ENCODE measurements around the gene GPR141. TPM values are rescaled to one million over a fixed set of nuclear protein-coding genes. Genes with fewer than 3 reads are reported as not detected.

The GPR141 gene
- total and polyA plus RNA-seq, 2 experiments from 2014 or later = not detected

DNA sequence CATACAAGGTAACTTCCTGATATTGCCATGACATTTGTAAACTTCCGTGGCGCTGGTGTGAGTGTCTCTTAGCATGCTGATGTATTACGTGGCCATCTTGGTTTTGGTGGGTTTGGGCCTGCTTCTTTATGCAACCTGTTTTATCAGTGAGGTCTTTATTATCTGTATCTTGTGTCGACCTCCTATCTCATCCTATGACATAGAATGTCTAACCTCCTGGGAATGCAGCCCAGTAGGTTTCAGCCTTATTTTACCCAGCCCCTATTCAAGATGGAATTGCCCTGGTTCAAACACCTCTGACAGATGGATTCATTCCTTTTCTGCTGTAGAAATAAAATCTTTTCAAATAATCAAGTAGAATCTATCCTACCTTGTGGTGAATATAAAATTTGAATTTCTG is 23.0 kb upstream of the GPR141 start:
- in situ Hi-C loops (cut with MboI) = no loop called here
- no peaks in the 10 kb centered on the region for H4K20me1 ChIP-seq (ENCODE audit: insufficient read depth)
- H3K4me1 ChIP-seq (ENCODE audit: insufficient read depth) = no peaks in the 10 kb centered on the region
- no peak overlapping the region for H3K9ac ChIP-seq
- H3K27me3 ChIP-seq (replicated peaks; ENCODE audit: insufficient read depth) = no peaks in the 10 kb centered on the region
- no peaks in the 10 kb centered on the region for H3K36me3 ChIP-seq (ENCODE audit: low read depth)
- no peak overlapping the region for H2AFZ ChIP-seq
- 20 to 29% methylated on average over 4 of the region's 4 CpGs for WGBS, 2 experiments (ENCODE audit: low coverage in 1 of 2, low lambda C conversion rate in 2 of 2, missing lambda C conversion rate in 2 of 2)
- no peak overlapping the region for H3K4me2 ChIP-seq (ENCODE audit: unreplicated experiment)
- TF ChIP-seq EZH2phosphoT487 (IDR thresholded peaks at IDR 0.05; ENCODE audit: insufficient read depth, low read depth) (no peak), EZH2 (IDR thresholded peaks at IDR 0.05; ENCODE audit: insufficient read depth, poor library complexity, severe bottlenecking) (no peak)
- H3K9me2 ChIP-seq (ENCODE audit: insufficient read depth) = no peaks in the 10 kb centered on the region
- H3K9me3 ChIP-seq (ENCODE audit: low read depth) = no peaks in the 10 kb centered on the region
- H3K27ac ChIP-seq = no peak overlapping the region
- DNase-seq = no peak
- H3K79me2 ChIP-seq (ENCODE audit: insufficient read depth) = no peaks in the 10 kb centered on the region
- H3F3A ChIP-seq (ENCODE audit: insufficient read depth) = no peaks in the 10 kb centered on the region
- H3K4me3 ChIP-seq = no peak overlapping the region

DNA sequence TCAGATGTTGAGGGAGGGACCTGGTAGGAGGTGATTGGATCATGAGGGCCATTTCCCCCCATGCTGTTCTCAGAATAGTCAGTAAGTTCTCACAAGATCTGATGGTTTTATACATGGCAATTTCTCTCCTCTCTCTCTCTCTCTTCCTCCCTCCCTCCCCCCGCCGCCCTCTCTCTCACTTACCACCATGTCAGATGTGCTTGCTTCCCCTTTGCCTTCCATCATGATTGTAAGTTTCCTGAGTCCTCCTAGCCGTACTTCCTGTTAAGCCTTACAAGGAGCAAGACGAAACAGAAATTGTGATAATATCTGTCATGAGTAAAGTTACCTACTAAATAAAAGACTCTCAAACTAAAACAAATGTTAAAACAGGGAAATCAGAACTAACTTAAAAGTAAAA is 19.9 kb upstream of the GPR141 start:
- H3K9ac ChIP-seq = no peak overlapping the region
- H3K27me3 ChIP-seq (replicated peaks; ENCODE audit: insufficient read depth) = no peaks in the 10 kb centered on the region
- H3F3A ChIP-seq (ENCODE audit: insufficient read depth) = no peaks in the 10 kb centered on the region
- no peak overlapping the region for H3K27ac ChIP-seq
- no peaks in the 10 kb centered on the region for H4K20me1 ChIP-seq (ENCODE audit: insufficient read depth)
- in situ Hi-C loops (cut with MboI) = no loop called here
- no peak overlapping the region for H2AFZ ChIP-seq
- no peak for DNase-seq
- no peaks in the 10 kb centered on the region for H3K9me2 ChIP-seq (ENCODE audit: insufficient read depth)
- no peaks in the 10 kb centered on the region for H3K79me2 ChIP-seq (ENCODE audit: insufficient read depth)
- TF ChIP-seq EZH2 (IDR thresholded peaks at IDR 0.05; ENCODE audit: insufficient read depth, poor library complexity, severe bottlenecking) (no peak), EZH2phosphoT487 (IDR thresholded peaks at IDR 0.05; ENCODE audit: insufficient read depth, low read depth) (no peak)
- no peak overlapping the region for H3K4me3 ChIP-seq
- no peaks in the 10 kb centered on the region for H3K9me3 ChIP-seq (ENCODE audit: low read depth)
- no peaks in the 10 kb centered on the region for H3K4me1 ChIP-seq (ENCODE audit: insufficient read depth)
- H3K36me3 ChIP-seq (ENCODE audit: low read depth) = no peaks in the 10 kb centered on the region
- H3K4me2 ChIP-seq (ENCODE audit: unreplicated experiment) = no peak overlapping the region
- WGBS, 2 experiments (ENCODE audit: low coverage in 1 of 2, low lambda C conversion rate in 2 of 2, missing lambda C conversion rate in 2 of 2) = 22 to 41% methylated on average over 2 to 4 of the region's 4 CpGs

DNA sequence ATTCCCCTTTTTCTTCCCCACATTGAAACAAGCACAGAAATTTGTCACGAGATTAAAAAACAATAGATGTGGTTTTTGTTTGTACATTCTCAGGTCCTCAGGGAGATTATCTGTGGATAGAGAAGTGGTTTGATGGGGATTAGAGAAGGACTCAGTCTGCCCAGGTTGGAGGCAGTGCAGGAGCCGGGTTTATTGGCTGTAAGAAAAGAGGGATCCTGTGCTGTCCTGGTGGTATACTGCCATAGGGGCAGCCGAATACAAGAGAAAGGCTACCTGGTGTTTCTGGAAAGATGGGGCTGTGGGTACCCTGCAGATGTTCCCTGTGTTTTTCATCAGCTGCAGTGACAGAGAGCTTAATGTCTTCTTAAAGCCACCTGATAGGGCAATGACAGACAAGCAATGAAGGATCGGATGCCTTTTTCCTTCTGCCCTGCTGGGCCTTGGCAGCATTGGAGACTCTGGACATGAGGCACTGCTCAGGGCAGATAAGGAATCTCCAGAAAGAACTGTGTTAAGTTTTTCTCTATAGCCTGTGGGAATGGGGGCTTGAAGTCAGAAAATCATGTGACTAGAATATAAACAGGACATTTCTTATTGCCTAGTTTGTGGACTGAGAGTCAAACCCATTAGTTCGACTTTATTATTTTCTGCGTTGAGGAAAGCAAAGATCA is 18.1 kb upstream of the GPR141 start:
- Histone ChIP-seq H3F3A (ENCODE audit: insufficient read depth) (no peaks in the 10 kb centered on the region), H3K9me3 (ENCODE audit: low read depth) (no peaks in the 10 kb centered on the region), H4K20me1 (ENCODE audit: insufficient read depth) (no peaks in the 10 kb centered on the region), H3K9ac (no peak overlapping the region), H3K36me3 (ENCODE audit: low read depth) (no peaks in the 10 kb centered on the region), H3K4me1 (ENCODE audit: insufficient read depth) (no peaks in the 10 kb centered on the region), H2AFZ (no peak overlapping the region), H3K9me2 (ENCODE audit: insufficient read depth) (no peaks in the 10 kb centered on the region), H3K27ac (no peak overlapping the region), H3K4me3 (no peak overlapping the region), H3K4me2 (ENCODE audit: unreplicated experiment) (no peak overlapping the region), H3K27me3 (replicated peaks; ENCODE audit: insufficient read depth) (no peaks in the 10 kb centered on the region), H3K79me2 (ENCODE audit: insufficient read depth) (no peaks in the 10 kb centered on the region)
- in situ Hi-C loops (cut with MboI) = no loop called here
- WGBS, 2 experiments (ENCODE audit: low coverage in 1 of 2, low lambda C conversion rate in 2 of 2, missing lambda C conversion rate in 2 of 2) = 19% methylated on average over 6 of the region's 6 CpGs
- no peak for TF ChIP-seq EZH2 (IDR thresholded peaks at IDR 0.05; ENCODE audit: insufficient read depth, poor library complexity, severe bottlenecking)
- TF ChIP-seq EZH2phosphoT487 (IDR thresholded peaks at IDR 0.05; ENCODE audit: insufficient read depth, low read depth) = no peak
- DNase-seq = no peak

DNA sequence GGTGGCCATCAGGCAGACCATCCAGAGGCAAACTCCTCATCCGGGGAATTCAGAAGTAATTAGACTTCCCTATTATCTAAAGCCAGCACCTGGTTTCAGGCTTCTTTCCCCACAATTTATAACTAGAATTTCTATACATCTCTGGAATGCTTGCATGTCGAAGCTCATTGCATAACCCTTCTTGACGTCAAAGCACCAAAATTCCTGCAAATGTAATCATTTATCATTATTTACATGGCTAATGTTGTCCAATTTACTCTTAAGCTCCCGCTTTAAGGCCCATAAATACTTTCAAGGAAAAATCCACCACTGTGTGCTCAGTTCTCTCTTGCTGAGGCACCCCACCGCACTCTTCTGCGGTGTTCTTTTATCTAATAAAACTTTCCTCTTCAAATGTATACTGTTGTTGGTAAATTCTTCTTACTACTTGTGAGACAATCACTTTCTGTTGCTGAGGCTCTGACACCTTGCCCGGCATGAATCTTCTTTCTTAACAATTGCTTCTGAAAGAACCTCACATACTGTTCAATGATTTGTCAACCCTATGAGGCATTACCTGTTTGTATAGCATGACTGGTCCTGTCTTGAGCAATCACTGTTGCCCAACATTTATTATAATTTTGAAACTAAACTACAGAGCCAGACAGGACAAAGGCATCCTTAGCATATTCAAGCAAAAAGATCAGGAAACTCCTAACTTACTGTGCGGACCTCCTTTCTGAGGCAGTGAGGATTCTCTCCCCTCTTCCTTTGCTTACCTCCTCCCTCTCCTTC is 17.4 kb upstream of the GPR141 start:
- TF ChIP-seq EZH2 (IDR thresholded peaks at IDR 0.05; ENCODE audit: insufficient read depth, poor library complexity, severe bottlenecking) (no peak), EZH2phosphoT487 (IDR thresholded peaks at IDR 0.05; ENCODE audit: insufficient read depth, low read depth) (no peak)
- H3K27me3 ChIP-seq (replicated peaks; ENCODE audit: insufficient read depth) = no peaks in the 10 kb centered on the region
- no peaks in the 10 kb centered on the region for H4K20me1 ChIP-seq (ENCODE audit: insufficient read depth)
- no peaks in the 10 kb centered on the region for H3K36me3 ChIP-seq (ENCODE audit: low read depth)
- in situ Hi-C loops (cut with MboI) = no loop called here
- H3F3A ChIP-seq (ENCODE audit: insufficient read depth) = no peaks in the 10 kb centered on the region
- DNase-seq = no peak
- H3K9me2 ChIP-seq (ENCODE audit: insufficient read depth) = no peaks in the 10 kb centered on the region
- no peaks in the 10 kb centered on the region for H3K79me2 ChIP-seq (ENCODE audit: insufficient read depth)
- no peak overlapping the region for H3K4me3 ChIP-seq
- WGBS, 2 experiments (ENCODE audit: low coverage in 1 of 2, low lambda C conversion rate in 2 of 2, missing lambda C conversion rate in 2 of 2) = 33 to 35% methylated on average over 8 of the region's 8 CpGs
- H3K9me3 ChIP-seq (ENCODE audit: low read depth) = no peaks in the 10 kb centered on the region
- H3K27ac ChIP-seq = no peak overlapping the region
- no peaks in the 10 kb centered on the region for H3K4me1 ChIP-seq (ENCODE audit: insufficient read depth)
- no peak overlapping the region for H3K4me2 ChIP-seq (ENCODE audit: unreplicated experiment)
- H2AFZ ChIP-seq = no peak overlapping the region
- no peak overlapping the region for H3K9ac ChIP-seq
